ENCODE measurements around the gene GSAP.
"Not testable (repeated sequence)": the region's sequence is repeated elsewhere in the genome, so short reads cannot be mapped to it uniquely, and the experiment has no call there.

- TF ChIP-seq CTCF (IDR thresholded peaks at IDR 0.05); POLR2AphosphoS5 (IDR thresholded peaks at IDR 0.05; ENCODE audit: low read depth, low read length): not testable (repeated sequence)
Observed at GRCh38 chr7:77275663-77276062, 140.5 kb downstream of the GSAP start.

All from Panc1 (cell line).